SK-N-MC (cell line): ENCODE data around the gene HOXB13.

Experiments used
- EZH2 ChIP-seq: fragments of 200-600 bp; sonication (generic); IDR thresholded peaks from one replicate; pipeline ENCODE4 v1.6.1; 2017; ENCODE audit warnings: antibody characterized with exemption
- POLR2AphosphoS5 ChIP-seq: IDR thresholded peaks from 2 replicates; pipeline ENCODE4 v1.6.1; 2012; ENCODE audit warnings: mild to moderate bottlenecking, low read depth, low read length, borderline replicate concordance

DNA sequence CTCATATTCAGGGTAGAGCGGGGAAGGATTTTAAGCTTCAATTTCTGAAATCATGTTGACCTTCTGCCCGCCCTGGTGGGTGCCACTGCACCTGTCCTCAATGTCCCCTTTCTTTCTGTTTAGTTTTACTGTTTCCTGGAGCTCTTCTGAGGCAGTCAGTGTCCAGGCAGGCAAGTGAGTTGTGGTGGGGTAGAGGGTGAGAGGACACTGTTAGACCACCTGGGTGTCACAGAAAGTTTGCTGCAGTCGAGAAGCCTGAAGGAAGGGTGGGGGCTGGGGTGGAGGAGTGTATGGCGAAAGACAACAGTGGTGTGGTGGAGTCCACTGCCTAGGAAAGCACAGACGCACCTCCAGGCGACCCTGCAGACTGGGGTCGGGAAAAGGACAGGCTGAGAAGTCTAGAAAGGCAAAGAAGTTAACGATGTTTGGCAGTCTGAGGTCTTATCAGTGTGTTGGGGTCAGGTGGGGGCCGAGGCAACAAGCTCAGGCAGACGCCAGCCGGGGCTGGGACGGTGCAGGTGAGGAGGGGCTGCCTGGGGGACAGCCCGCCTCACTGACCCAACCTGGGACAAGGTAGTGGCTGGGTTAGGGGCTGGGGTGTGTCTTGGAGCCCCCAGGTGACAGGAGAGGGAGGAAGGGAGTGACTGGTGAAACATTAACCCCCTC lies 23.3 kb upstream of the HOXB13 start:
- TF ChIP-seq POLR2AphosphoS5: no peak
- no peak for TF ChIP-seq EZH2
